Measurements from ENCODE around the gene ENAH. TPM values are rescaled to one million over a fixed set of nuclear protein-coding genes. Genes with fewer than 3 reads are reported as not detected.

The ENAH gene
- total RNA-seq, 1 experiment from 2014 or later: 103 TPM

- intact Hi-C loops (cut with micrococcal nuclease; ENCODE audit: unreplicated experiment): no loop called here
- Mint-ChIP-seq H3K9me3 (ENCODE audit: low read depth, unreplicated experiment) (peaks cover 6% of the 10 kb centered on the region), H3K4me3 (ENCODE audit: low read depth, unreplicated experiment) (no peak overlapping the region), H3K27ac (ENCODE audit: unreplicated experiment) (no peak overlapping the region), H3K4me1 (ENCODE audit: low read depth, unreplicated experiment) (peaks cover 18% of the 10 kb centered on the region), H3K36me3 (ENCODE audit: insufficient read depth, unreplicated experiment) (no peaks in the 10 kb centered on the region), H3K27me3 (ENCODE audit: unreplicated experiment) (no peaks in the 10 kb centered on the region)
- BruUV-seq (replicated peaks): no TSS peak
- no peak for TF ChIP-seq CTCF (IDR thresholded peaks at IDR 0.05; ENCODE audit: unreplicated experiment)
- CTCF ChIA-PET: no interaction called here
- no peak for DNase-seq
These were observed 56.9 kb downstream of the ENAH start for GRCh38 chr1:225595974-225596551.

GRCh38 chr1:225595452-225595851 lies 57.5 kb downstream of the ENAH start:
- intact Hi-C loops (cut with micrococcal nuclease; ENCODE audit: unreplicated experiment): no loop called here
- no peak overlapping the region for H3K27ac Mint-ChIP-seq (ENCODE audit: unreplicated experiment)
- no peaks in the 10 kb centered on the region for H3K36me3 Mint-ChIP-seq (ENCODE audit: insufficient read depth, unreplicated experiment)
- H3K27me3 Mint-ChIP-seq (ENCODE audit: unreplicated experiment): no peaks in the 10 kb centered on the region
- no peak for TF ChIP-seq CTCF (IDR thresholded peaks at IDR 0.05; ENCODE audit: unreplicated experiment)
- H3K4me1 Mint-ChIP-seq (ENCODE audit: low read depth, unreplicated experiment): peaks cover 18% of the 10 kb centered on the region
- no peak for DNase-seq
- BruUV-seq (replicated peaks): no TSS peak
- CTCF ChIA-PET: no interaction called here
- H3K4me3 Mint-ChIP-seq (ENCODE audit: low read depth, unreplicated experiment): no peak overlapping the region
- peaks cover 6% of the 10 kb centered on the region for H3K9me3 Mint-ChIP-seq (ENCODE audit: low read depth, unreplicated experiment)

GRCh38 chr1:225593414-225593813 lies 59.5 kb downstream of the ENAH start:
- peaks cover 9% of the 10 kb centered on the region for H3K4me1 Mint-ChIP-seq (ENCODE audit: low read depth, unreplicated experiment)
- no peak for TF ChIP-seq CTCF (IDR thresholded peaks at IDR 0.05; ENCODE audit: unreplicated experiment)
- no peaks in the 10 kb centered on the region for H3K36me3 Mint-ChIP-seq (ENCODE audit: insufficient read depth, unreplicated experiment)
- no TSS peak for BruUV-seq (replicated peaks)
- H3K27me3 Mint-ChIP-seq (ENCODE audit: unreplicated experiment): no peaks in the 10 kb centered on the region
- intact Hi-C loops (cut with micrococcal nuclease; ENCODE audit: unreplicated experiment): no loop called here
- no peaks in the 10 kb centered on the region for H3K9me3 Mint-ChIP-seq (ENCODE audit: low read depth, unreplicated experiment)
- DNase-seq: no peak
- CTCF ChIA-PET: interaction anchor here (1.0 to 1.4 kb wide), 2 partner anchors 34 to 154 kb away, joined by 3 to 4 read pairs; no protein-coding TSS in a partner anchor
- H3K4me3 Mint-ChIP-seq (ENCODE audit: low read depth, unreplicated experiment): no peak overlapping the region
- H3K27ac Mint-ChIP-seq (ENCODE audit: unreplicated experiment): no peak overlapping the region

- Mint-ChIP-seq H3K4me3 (ENCODE audit: low read depth, unreplicated experiment) (no peak overlapping the region), H3K27me3 (ENCODE audit: unreplicated experiment) (no peaks in the 10 kb centered on the region), H3K36me3 (ENCODE audit: insufficient read depth, unreplicated experiment) (no peaks in the 10 kb centered on the region), H3K27ac (ENCODE audit: unreplicated experiment) (no peak overlapping the region), H3K9me3 (ENCODE audit: low read depth, unreplicated experiment) (no peaks in the 10 kb centered on the region), H3K4me1 (ENCODE audit: low read depth, unreplicated experiment) (peaks cover under 1% of the 10 kb centered on the region)
- TF ChIP-seq CTCF (IDR thresholded peaks at IDR 0.05; ENCODE audit: unreplicated experiment): no peak
- CTCF ChIA-PET: interaction anchor here (1.3 to 1.4 kb wide), 2 partner anchors 35 to 185 kb away, joined by 3 read pairs; partner anchors contain the start of gene SRP9
- BruUV-seq (replicated peaks): no TSS peak
- no peak for DNase-seq
- intact Hi-C loops (cut with micrococcal nuclease; ENCODE audit: unreplicated experiment): no loop called here
These were observed 60.4 kb downstream of the ENAH start for GRCh38 chr1:225592362-225593025.

All from Calu3 (cell line).